BJ (cell line): ENCODE data around the gene SHANK3. TPM values are rescaled to one million over a fixed set of nuclear protein-coding genes. Genes with fewer than 3 reads are reported as not detected.

Experiments used
- CTCF ChIA-PET: fragments of 350-600 bp; formaldehyde crosslinking; extraction: SDS; loops from one replicate; lab custom pipeline; 2021; ENCODE audit warnings: antibody characterized with exemption, inconsistent platforms; lab: Yijun Ruan, JAX
- POLR2A ChIA-PET: fragments of 300-600 bp; sonication (Branson Sonifier 250); formaldehyde crosslinking; extraction: SDS; loops from one replicate; lab custom pipeline; 2021; ENCODE audit warnings: antibody characterized with exemption; lab: Charles Lee
- DNase-seq: peaks from one replicate; pipeline ENCODE4 v3.0.0-alpha.2; 2011; ENCODE audit warnings: low read depth
- H3K27me3 ChIP-seq: 2 replicates; pipeline ENCODE4 v1.6.0; 2011; ENCODE audit warnings: low read length; ENCODE audit not compliant: control insufficient read depth, insufficient read depth
- H3K36me3 ChIP-seq: 2 replicates; pipeline ENCODE4 v1.5.1; 2011; ENCODE audit warnings: low read length; ENCODE audit not compliant: control insufficient read depth, insufficient read depth
- H3K4me3 ChIP-seq: 2 replicates; pipeline ENCODE4 v1.5.1; 2011; ENCODE audit warnings: low read depth, mild to moderate bottlenecking, control low read depth, low read length
- CTCF ChIP-seq: IDR thresholded peaks from 2 replicates; pipeline ENCODE4 v1.5.1; 2011; ENCODE audit warnings: low read depth, mild to moderate bottlenecking, control low read depth, inconsistent platforms, low read length, moderate library complexity; ENCODE audit not compliant: insufficient read depth
- polyA plus RNA-seq: library from polyadenylated mRNA; depleted of rRNA; stranded (reverse); fragments of >200 nt; gene quantifications from 2 replicates; pipeline ENCODE4 v1.2.3, GENCODE V29; 2011

SHANK3 gene
- polyA plus RNA-seq, 1 experiment = 0.25 TPM

- POLR2A ChIA-PET = no interaction called here
- Histone ChIP-seq H3K27me3 (peaks cover 25% of the 10 kb centered on the region), H3K36me3 (no peaks in the 10 kb centered on the region), H3K4me3 (no peak overlapping the region)
- CTCF ChIA-PET = no interaction called here
- no peak for DNase-seq
- no peak for TF ChIP-seq CTCF
Measured at GRCh38 chr22:50673231-50674129, 857 bp downstream of the SHANK3 start.

- ChIA-PET CTCF (no interaction called here), POLR2A (interaction anchor here (0.6 kb wide), 1 partner anchor 97 kb away, joined by 4 read pairs; no protein-coding TSS in a partner anchor)
- no peak for DNase-seq
- Histone ChIP-seq H3K4me3 (no peak overlapping the region), H3K36me3 (no peaks in the 10 kb centered on the region), H3K27me3 (peaks cover 25% of the 10 kb centered on the region)
- TF ChIP-seq CTCF = no peak
Measured at GRCh38 chr22:50674130-50674500, 1.5 kb downstream of the SHANK3 start.

- DNase-seq = no peak
- POLR2A ChIA-PET = interaction anchor here (0.6 kb wide), 1 partner anchor 98 kb away, joined by 4 read pairs; no protein-coding TSS in a partner anchor
- Histone ChIP-seq H3K36me3 (no peaks in the 10 kb centered on the region), H3K27me3 (peaks cover 25% of the 10 kb centered on the region), H3K4me3 (no peak overlapping the region)
- CTCF ChIA-PET = no interaction called here
- no peak for TF ChIP-seq CTCF
Measured at GRCh38 chr22:50674606-50675552, 2.3 kb downstream of the SHANK3 start.

GRCh38 chr22:50675553-50676179 lies 3.0 kb downstream of the SHANK3 start:
- POLR2A ChIA-PET = no interaction called here
- CTCF ChIA-PET = no interaction called here
- DNase-seq = no peak
- Histone ChIP-seq H3K36me3 (no peaks in the 10 kb centered on the region), H3K4me3 (no peak overlapping the region), H3K27me3 (peaks cover 24% of the 10 kb centered on the region)
- TF ChIP-seq CTCF = no peak
